ENCODE data around the gene KIAA1755.

The KIAA1755 gene

DNA sequence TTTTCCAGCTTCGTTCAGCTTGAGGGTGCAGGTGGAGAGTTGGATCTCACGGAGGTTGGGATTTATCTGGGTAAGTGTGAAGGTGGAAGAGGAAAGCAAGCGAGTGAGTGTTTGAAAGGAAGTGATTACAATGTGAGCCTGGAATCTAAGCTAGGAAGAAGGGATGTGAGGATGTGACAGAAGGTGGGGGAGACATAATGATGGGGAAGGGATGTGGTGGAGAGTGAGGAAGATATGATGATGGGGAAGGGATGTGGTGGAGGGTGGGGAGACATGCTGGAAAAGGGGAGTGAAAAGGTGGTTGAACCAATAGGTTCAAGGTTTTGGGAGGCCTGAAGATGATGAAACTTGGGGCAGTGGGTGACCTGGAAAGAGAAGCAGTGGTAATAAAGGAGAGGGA is 23.2 kb downstream of the KIAA1755 start:
- no peak for DNase-seq (ENCODE audit: low read depth)

- no peak for DNase-seq (ENCODE audit: low read depth)
Observed at GRCh38 chr20:38231531-38232121, 28.9 kb downstream of the KIAA1755 start.

DNA sequence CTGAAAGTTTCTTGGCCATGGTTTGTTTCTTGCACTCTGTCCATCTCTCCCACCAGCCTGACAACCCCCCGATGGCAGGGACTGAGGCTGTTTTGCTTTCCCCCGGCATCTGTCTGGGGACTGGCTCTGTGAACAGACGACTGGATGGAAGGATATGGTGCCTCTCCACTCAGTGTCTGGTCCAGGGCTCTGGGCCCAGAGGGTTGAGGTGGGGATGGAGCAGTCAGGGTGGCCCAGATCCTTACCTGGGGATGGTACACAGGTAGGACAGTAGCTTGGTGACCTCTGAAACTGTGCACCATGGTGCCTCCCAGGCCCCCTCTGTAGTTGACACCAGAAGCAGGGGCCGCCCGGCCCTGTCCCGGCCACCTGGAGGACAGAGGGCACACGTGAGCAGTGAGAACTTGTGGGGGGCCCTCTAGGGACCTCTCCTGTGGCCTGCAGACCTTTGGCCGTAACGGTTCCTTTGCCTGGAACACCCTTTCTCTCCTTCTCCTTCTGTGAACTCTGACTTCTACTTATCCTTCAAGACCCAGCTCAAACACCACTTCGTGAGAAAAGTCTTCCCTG is 29.5 kb downstream of the KIAA1755 start:
- no peak for DNase-seq (ENCODE audit: low read depth)

GRCh38 chr20:38230253-38230551 is 30.3 kb downstream of the KIAA1755 start:
- no peak for DNase-seq (ENCODE audit: low read depth)

GRCh38 chr20:38229376-38230252 is 30.9 kb downstream of the KIAA1755 start:
- DNase-seq (ENCODE audit: low read depth), result no peak

DNA sequence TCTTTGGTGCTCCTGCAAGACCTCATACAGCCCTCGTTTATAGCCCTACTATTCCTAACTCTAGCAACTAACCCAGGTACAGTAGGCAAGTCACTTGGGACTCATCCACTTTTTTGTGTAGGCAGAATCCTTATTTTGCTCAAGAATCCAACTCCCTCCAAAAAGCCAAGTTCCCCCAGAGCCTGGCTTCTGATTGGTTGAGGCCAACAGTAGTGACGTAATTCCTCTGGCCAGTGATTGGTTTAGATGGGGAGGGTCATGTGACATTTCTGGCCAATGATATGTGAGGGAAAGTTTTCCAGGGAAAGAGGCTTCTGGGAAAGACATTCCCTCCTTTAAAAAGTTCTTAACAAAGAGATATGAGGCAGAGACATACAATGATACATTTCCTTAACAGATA is 32.1 kb downstream of the KIAA1755 start:
- no peak for DNase-seq (ENCODE audit: low read depth)

DNA sequence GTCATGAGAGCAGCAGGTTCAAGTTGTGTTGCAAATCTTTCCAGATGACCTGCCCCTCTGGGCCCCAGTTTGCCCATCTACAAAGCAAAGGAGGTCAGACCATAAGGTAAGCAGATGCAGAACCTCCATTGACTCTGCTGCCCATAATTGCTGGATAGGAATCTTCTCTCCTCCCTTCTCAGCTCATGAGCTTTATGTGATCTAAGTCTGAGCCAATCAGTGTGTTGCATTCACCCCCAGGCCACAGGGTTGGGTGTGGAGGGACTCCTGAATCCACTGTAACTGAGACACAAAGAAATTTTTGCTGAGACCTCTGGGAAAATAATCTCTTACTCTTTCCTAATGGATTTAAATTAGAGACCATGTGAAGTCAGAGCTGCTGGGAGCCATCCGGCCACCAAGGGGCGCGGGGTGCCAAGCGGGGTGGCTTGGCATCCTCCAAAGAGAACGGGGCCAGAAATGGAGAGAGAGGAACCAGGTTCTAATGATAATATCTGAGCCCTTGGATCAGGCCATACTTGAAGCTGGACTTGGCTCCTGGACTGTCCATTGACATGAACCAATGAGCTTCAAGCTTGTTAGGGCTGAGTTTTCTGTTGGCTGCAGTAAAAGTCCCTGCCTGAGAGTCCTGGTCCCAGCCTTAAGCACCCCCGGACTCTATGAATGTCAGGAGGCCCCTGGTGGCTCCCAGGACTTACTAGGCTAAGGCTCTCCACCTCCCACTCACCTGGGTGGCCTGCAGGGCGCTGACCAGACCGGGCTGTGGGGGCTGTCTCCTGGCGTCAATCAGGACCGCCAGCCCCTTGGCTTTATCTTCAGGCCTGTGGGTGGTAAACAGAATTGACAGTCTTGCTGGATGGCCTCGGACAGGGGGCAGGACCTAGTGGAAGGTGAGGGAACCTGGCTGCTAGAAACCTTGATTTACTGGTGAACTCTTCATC is 32.8 kb downstream of the KIAA1755 start:
- DNase-seq (ENCODE audit: low read depth), result no peak

- no peak for DNase-seq (ENCODE audit: low read depth)
Observed at GRCh38 chr20:38226553-38226952, 34.0 kb downstream of the KIAA1755 start.

DNA sequence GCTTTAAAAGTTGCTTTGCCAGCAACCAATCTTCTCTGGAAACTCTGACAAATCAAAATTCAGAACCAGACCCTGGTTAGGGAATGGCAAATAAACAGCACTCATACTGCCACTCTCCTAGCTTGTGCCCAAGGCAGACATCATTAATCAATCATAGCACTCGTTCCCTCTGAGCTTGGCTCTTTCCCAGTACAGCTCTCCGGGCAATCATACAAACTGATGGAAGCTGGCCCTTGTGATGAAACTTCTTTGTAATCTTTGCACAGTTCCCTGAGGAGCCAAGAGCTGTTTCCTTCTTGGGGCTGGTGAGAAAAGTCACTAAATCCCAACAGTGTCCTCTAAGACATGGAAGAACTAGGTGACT is 34.7 kb downstream of the KIAA1755 start:
- no peak for DNase-seq (ENCODE audit: low read depth)

DNA sequence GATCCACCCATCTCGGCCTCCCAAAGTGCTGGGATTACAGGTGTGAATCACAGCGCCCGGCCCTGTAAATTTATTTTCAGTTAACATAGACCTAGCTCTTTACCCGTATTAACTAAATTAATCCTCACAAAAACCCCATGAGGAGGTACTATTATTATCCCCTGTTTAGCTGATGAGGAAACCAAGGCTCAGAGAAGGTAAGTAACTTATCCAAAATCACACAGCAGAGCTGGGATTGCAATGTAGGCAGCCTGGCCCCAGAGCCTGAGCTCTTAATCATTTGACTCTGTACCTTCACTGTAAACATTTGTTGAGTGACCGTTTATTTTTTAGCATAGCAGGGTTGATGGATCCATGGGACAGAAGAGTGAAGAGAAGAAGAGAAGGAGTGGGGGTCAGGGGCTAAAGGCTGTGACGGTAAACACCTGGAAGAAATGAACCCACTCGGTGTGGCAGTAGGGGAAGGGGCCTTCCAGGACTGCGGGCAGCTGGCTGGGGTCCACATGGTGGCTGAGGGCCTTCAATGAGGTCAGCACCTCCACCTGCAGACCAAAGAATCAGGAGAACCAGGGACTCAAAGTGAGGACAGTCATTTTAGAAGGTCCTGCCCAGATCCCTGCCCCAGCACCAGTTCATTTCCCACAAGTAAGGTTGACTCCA is 35.2 kb downstream of the KIAA1755 start:
- DNase-seq (ENCODE audit: low read depth), result no peak

- DNase-seq (ENCODE audit: low read depth), result no peak
Observed at GRCh38 chr20:38224531-38224930, 36.0 kb downstream of the KIAA1755 start.

GRCh38 chr20:38223743-38224100 is 36.8 kb downstream of the KIAA1755 start:
- DNase-seq (ENCODE audit: low read depth), result no peak

GRCh38 chr20:38222923-38223742 is 37.4 kb downstream of the KIAA1755 start:
- no peak for DNase-seq (ENCODE audit: low read depth)

DNA sequence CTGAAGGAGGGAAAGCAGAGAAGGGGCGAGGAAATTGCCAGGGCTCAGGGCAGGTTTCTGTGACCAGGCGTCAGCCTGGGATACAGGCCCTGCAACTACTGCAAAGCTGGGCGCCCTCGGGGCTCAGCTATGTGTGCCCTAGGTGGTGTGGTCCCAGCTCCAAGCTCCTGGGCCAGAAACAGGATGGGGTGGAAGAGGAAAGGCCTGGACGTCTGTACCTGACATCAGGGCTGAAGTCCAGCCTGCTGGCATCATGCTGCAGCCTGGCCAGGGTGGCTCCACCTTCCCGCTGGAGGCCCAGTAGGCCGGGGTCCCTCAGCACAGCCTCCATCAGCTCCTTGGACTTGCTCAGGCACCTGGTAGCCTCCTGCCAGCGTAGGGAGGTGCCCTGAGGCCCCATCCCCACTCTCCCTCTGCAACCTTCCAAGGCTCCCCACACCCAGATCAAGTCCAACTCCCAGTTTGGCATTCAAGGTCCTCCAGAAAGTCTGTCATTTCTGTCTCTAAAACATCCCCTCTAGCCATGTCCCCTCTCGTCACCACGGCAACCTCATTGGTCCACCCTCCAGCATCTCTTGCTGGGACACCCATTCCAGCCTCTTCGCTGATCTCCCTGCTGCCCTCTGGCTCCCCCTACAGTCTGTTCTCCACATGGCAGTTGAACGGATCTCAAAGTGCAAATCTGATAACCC is 38.2 kb downstream of the KIAA1755 start:
- DNase-seq (ENCODE audit: low read depth), result peak; percentile 23

DNA sequence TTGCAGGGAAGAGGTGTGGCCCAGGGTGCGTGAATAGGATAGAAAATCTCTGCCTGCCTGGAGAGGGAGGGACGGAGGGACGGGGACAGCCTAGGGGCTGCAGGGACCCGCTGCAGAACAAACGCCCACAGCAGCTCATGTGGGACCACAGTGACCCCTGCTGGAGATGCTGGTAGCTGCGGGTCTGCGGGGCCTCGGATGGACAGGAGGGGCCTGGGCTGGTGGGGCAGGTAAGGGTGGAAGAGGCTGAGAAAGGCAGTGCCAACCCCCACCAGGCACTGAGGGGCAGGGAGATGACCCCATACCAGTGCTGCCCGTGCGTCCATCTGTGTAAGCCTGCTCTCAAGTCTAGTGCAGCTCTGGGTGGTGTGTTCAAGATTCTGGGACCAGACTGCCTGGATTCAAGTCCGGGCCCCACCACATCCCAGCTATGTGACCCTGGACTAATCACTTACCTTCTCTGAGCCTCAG is 39.4 kb downstream of the KIAA1755 start:
- peak; percentile 52 for DNase-seq (ENCODE audit: low read depth)

DNA sequence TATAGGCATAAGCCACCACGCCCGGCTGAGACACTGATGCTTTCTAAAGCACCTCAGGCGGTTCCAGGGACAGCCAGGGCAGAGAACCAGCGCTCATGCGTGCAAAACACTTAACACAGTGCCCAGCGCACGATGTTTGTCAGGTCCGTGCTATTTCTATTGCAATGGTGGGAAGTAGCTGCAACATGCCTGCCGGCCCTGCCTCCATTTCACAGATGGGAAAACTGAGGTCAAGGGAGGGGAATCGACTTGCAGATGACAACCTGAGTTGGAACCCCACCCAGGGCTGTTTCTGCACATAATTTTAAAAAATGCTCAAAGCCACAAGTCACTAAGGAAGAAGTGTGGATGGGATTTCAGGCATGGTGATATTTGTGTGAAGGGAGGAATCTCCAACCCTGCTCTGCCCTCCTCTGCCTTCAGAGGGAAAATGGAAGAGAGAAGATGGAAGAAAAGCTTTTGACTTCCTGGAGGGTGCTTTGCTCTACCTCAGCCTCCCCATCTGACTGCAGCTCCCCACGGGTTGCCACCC is 39.9 kb downstream of the KIAA1755 start:
- no peak for DNase-seq (ENCODE audit: low read depth)

GRCh38 chr20:38219006-38219950 is 41.3 kb downstream of the KIAA1755 start:
- no peak for DNase-seq (ENCODE audit: low read depth)

DNA sequence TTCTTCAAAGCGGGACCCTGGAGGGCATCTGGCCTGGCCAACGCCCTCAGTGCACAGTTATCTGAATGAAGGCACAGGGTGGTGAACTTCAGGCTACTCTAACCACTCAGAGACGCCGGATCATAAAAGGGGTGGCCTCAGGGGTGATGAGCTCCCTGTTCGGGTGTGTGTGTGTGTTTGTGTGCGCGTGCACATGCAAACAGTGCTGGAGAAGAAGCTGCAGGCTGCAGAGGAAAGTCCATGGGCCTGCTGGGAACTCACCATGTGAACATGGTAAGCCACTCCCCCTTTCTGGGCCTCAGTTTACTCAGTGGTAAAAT is 42.0 kb downstream of the KIAA1755 start:
- DNase-seq (ENCODE audit: low read depth), result no peak

Data from activated gamma-delta T cell treated with anti-CD3 and anti-CD28 coated beads, Interleukin-2, amount 50 U/mL, for 16 hours (primary cell).